ENCODE results near the gene RIC8B.

Gene RIC8B

GRCh38 chr12:106744600-106744999 is 29.9 kb upstream of the RIC8B start:
- Histone ChIP-seq H3K4me2 (ENCODE audit: low read length) (no peak overlapping the region), H3K9me3 (ENCODE audit: low read length) (no peaks in the 10 kb centered on the region), H3K4me1 (ENCODE audit: insufficient read depth, low read length, severe bottlenecking) (peaks cover 8% of the 10 kb centered on the region), H3K9me2 (ENCODE audit: low read depth, low read length) (no peaks in the 10 kb centered on the region), H3K79me2 (ENCODE audit: insufficient read depth, low read length) (no peaks in the 10 kb centered on the region), H3K27ac (ENCODE audit: low read depth, low read length, poor library complexity, severe bottlenecking) (no peak overlapping the region), H4K20me1 (ENCODE audit: insufficient read depth, low read length) (no peaks in the 10 kb centered on the region), H3F3A (ENCODE audit: insufficient read depth, low read length) (no peaks in the 10 kb centered on the region), H2AFZ (ENCODE audit: low read length) (no peak overlapping the region), H3K9ac (ENCODE audit: low read length) (no peak overlapping the region), H3K4me3 (ENCODE audit: low read depth, low read length, poor library complexity, severe bottlenecking) (no peak overlapping the region), H3K27me3 (ENCODE audit: insufficient read depth, low read length) (no peaks in the 10 kb centered on the region), H3K36me3 (ENCODE audit: insufficient read depth, low read length) (no peaks in the 10 kb centered on the region)
- TF ChIP-seq CTCF (IDR thresholded peaks at IDR 0.05; ENCODE audit: low read length) (no peak), EZH2 (IDR thresholded peaks at IDR 0.05; ENCODE audit: borderline replicate concordance, low read length) (no peak)

GRCh38 chr12:106745181-106745745 is 29.2 kb upstream of the RIC8B start:
- Histone ChIP-seq H4K20me1 (ENCODE audit: insufficient read depth, low read length) (no peaks in the 10 kb centered on the region), H3K4me1 (ENCODE audit: insufficient read depth, low read length, severe bottlenecking) (peaks cover 8% of the 10 kb centered on the region), H3K27me3 (ENCODE audit: insufficient read depth, low read length) (no peaks in the 10 kb centered on the region), H3K4me2 (ENCODE audit: low read length) (no peak overlapping the region), H3K9me3 (ENCODE audit: low read length) (no peaks in the 10 kb centered on the region), H3K79me2 (ENCODE audit: insufficient read depth, low read length) (no peaks in the 10 kb centered on the region), H3F3A (ENCODE audit: insufficient read depth, low read length) (no peaks in the 10 kb centered on the region), H3K9ac (ENCODE audit: low read length) (no peak overlapping the region), H2AFZ (ENCODE audit: low read length) (no peak overlapping the region), H3K9me2 (ENCODE audit: low read depth, low read length) (no peaks in the 10 kb centered on the region), H3K27ac (ENCODE audit: low read depth, low read length, poor library complexity, severe bottlenecking) (no peak overlapping the region), H3K4me3 (ENCODE audit: low read depth, low read length, poor library complexity, severe bottlenecking) (no peak overlapping the region), H3K36me3 (ENCODE audit: insufficient read depth, low read length) (no peaks in the 10 kb centered on the region)
- TF ChIP-seq CTCF (IDR thresholded peaks at IDR 0.05; ENCODE audit: low read length): no peak
- no peak for TF ChIP-seq EZH2 (IDR thresholded peaks at IDR 0.05; ENCODE audit: borderline replicate concordance, low read length)

- no peak overlapping the region; the same call in 1 of the 2 replicates for H3K4me2 ChIP-seq (ENCODE audit: low read length)
- no peaks in the 10 kb centered on the region for H3F3A ChIP-seq (ENCODE audit: insufficient read depth, low read length)
- no peaks in the 10 kb centered on the region for H3K9me2 ChIP-seq (ENCODE audit: low read depth, low read length)
- H3K9ac ChIP-seq (ENCODE audit: low read length): no peak overlapping the region
- peaks cover 8% of the 10 kb centered on the region for H3K4me1 ChIP-seq (ENCODE audit: insufficient read depth, low read length, severe bottlenecking)
- no peaks in the 10 kb centered on the region for H3K79me2 ChIP-seq (ENCODE audit: insufficient read depth, low read length)
- no peaks in the 10 kb centered on the region for H3K36me3 ChIP-seq (ENCODE audit: insufficient read depth, low read length)
- H3K27me3 ChIP-seq (ENCODE audit: insufficient read depth, low read length): no peaks in the 10 kb centered on the region
- TF ChIP-seq CTCF (IDR thresholded peaks at IDR 0.05; ENCODE audit: low read length): no peak
- TF ChIP-seq EZH2 (IDR thresholded peaks at IDR 0.05; ENCODE audit: borderline replicate concordance, low read length): no peak
- no peak overlapping the region for H3K27ac ChIP-seq (ENCODE audit: low read depth, low read length, poor library complexity, severe bottlenecking)
- no peaks in the 10 kb centered on the region for H3K9me3 ChIP-seq (ENCODE audit: low read length)
- no peaks in the 10 kb centered on the region for H4K20me1 ChIP-seq (ENCODE audit: insufficient read depth, low read length)
- H2AFZ ChIP-seq (ENCODE audit: low read length): peak overlapping the region; percentile 75; the same call in 1 of the 2 replicates
- H3K4me3 ChIP-seq (ENCODE audit: low read depth, low read length, poor library complexity, severe bottlenecking): no peak overlapping the region
Measured at GRCh38 chr12:106747973-106748436, 26.5 kb upstream of the RIC8B start.
